DMS 273 treated with DMSO at 0.1 percent for 48 hours (cell line): ENCODE results near the gene AMBP.
A peak's percentile ranks its signal among the peaks of the same experiment; 100 is the strongest.

Experiments used
- DNase-seq: peaks from one replicate; lab custom pipeline; 2025; lab: John Stamatoyannopoulos, UW

The AMBP gene

GRCh38 chr9:114072184-114073140, 5.6 kb downstream of the AMBP start:
- DNase-seq: peak; percentile 19

- no peak for DNase-seq
Observed at GRCh38 chr9:114071197-114071795, 6.8 kb downstream of the AMBP start.

- no peak for DNase-seq
Observed at GRCh38 chr9:114070188-114071103, 7.7 kb downstream of the AMBP start.

GRCh38 chr9:114069476-114070187, 8.5 kb downstream of the AMBP start:
- DNase-seq: no peak

GRCh38 chr9:114065304-114065703, 12.8 kb downstream of the AMBP start:
- no peak for DNase-seq

- DNase-seq: no peak
Observed at GRCh38 chr9:114061830-114062474, 16.1 kb downstream of the AMBP start.

- no peak for DNase-seq
Observed at GRCh38 chr9:114061292-114061691, 16.8 kb downstream of the AMBP start.

GRCh38 chr9:114060711-114061110, 17.4 kb downstream of the AMBP start:
- DNase-seq: no peak

- DNase-seq: no peak
Observed at GRCh38 chr9:114060070-114060469, 18.0 kb downstream of the AMBP start.

- no peak for DNase-seq
Observed at GRCh38 chr9:114059047-114059803, 18.9 kb downstream of the AMBP start.

- no peak for DNase-seq
Observed at GRCh38 chr9:114058688-114059046, 19.4 kb downstream of the AMBP start.

- DNase-seq: no peak
Observed at GRCh38 chr9:114057161-114057885, 20.8 kb downstream of the AMBP start.

GRCh38 chr9:114056527-114056926, 21.6 kb downstream of the AMBP start:
- DNase-seq: no peak

GRCh38 chr9:114055894-114056293, 22.2 kb downstream of the AMBP start:
- DNase-seq: no peak

- no peak for DNase-seq
Observed at GRCh38 chr9:114055061-114055460, 23.0 kb downstream of the AMBP start.

- DNase-seq: no peak
Observed at GRCh38 chr9:114054191-114054690, 23.9 kb downstream of the AMBP start.

GRCh38 chr9:114053246-114054005, 24.7 kb downstream of the AMBP start:
- DNase-seq: no peak

- no peak for DNase-seq
Observed at GRCh38 chr9:114051706-114052105, 26.4 kb downstream of the AMBP start.

GRCh38 chr9:114051281-114051680, 26.8 kb downstream of the AMBP start:
- no peak for DNase-seq
